Measurements from ENCODE around the gene ATG7.

- no peak for TF ChIP-seq CTCF (IDR thresholded peaks at IDR 0.05)
- TF ChIP-seq POLR2A (IDR thresholded peaks at IDR 0.05; ENCODE audit: low read depth): no peak
- peak in 1 of 2 donors; percentile 15 for TF ChIP-seq POLR2AphosphoS5 (IDR thresholded peaks at IDR 0.05)
- no peak for TF ChIP-seq EP300 (IDR thresholded peaks at IDR 0.05)
Measured at GRCh38 chr3:11273891-11274291, 1.7 kb downstream of the ATG7 start.
